Astrocyte (in vitro differentiated cells and primary cell): ENCODE results near the gene HASPIN.

Experiments
- CTCF ChIP-seq: IDR thresholded peaks from 2 replicates; pipeline ENCODE4 v1.5.1; 2011; ENCODE audit warnings: low read depth, mild to moderate bottlenecking, inconsistent platforms, low read length, moderate library complexity; ENCODE audit not compliant: insufficient read depth
- EZH2 ChIP-seq: IDR thresholded peaks from 2 replicates; pipeline ENCODE4 v1.6.1; 2012; ENCODE audit warnings: mild to moderate bottlenecking, low read length, inconsistent platforms; ENCODE audit not compliant: insufficient read depth

GRCh38 chr17:3761036-3761917 is 37.6 kb downstream of the HASPIN start:
- no peak for TF ChIP-seq CTCF
- TF ChIP-seq EZH2 = no peak
